Fibroblast of lung (primary cell): Measurements from ENCODE around the gene CCNL1. TPM values are rescaled to one million over a fixed set of nuclear protein-coding genes. Genes with fewer than 3 reads are reported as not detected.

Source experiments
- DNase-seq, 2 donors: peaks; one replicate each; pipeline versions ENCODE4 v3.0.0 to v3.0.0-alpha.2; 2010; ENCODE audit warnings: low read depth in 2 of 2
- H2AFZ ChIP-seq: 2 replicates; pipeline ENCODE4 v1.5.1; 2012; ENCODE audit warnings: low read length, control low read depth, inconsistent platforms
- H3K27ac ChIP-seq: 2 replicates; pipeline ENCODE4 v1.5.1; 2011; ENCODE audit warnings: low read length, control low read depth; ENCODE audit not compliant: insufficient read depth
- H3K27me3 ChIP-seq: 2 replicates; pipeline ENCODE4 v1.5.1; 2011; ENCODE audit warnings: mild to moderate bottlenecking, low read length; ENCODE audit not compliant: control insufficient read depth, insufficient read depth
- H3K36me3 ChIP-seq: 2 replicates; pipeline ENCODE4 v1.5.1; 2011; ENCODE audit warnings: low read length; ENCODE audit not compliant: control insufficient read depth, insufficient read depth
- H3K4me1 ChIP-seq: 2 replicates; pipeline ENCODE4 v1.5.1; 2011; ENCODE audit warnings: low read length; ENCODE audit not compliant: control insufficient read depth, insufficient read depth; ENCODE audit errors: extremely low read depth
- H3K4me2 ChIP-seq: 2 replicates; pipeline ENCODE4 v1.5.1; 2011; ENCODE audit warnings: low read length, control low read depth; ENCODE audit not compliant: insufficient read depth; ENCODE audit errors: extremely low read depth
- H3K4me3 ChIP-seq, 4 experiments: fragments of 200-600 bp in 1 of 4; sonication (generic) in 1 of 4; replicated peaks in 1 of 4; 2 replicates each; pipeline ENCODE4 v1.5.1; 2011 to 2016; ENCODE audit warnings: low read length in 4 of 4, low read depth in 3 of 4, mild to moderate bottlenecking in 3 of 4, control low read depth in 2 of 4, inconsistent platforms in 1 of 4, mixed read lengths in 1 of 4; ENCODE audit not compliant: insufficient read depth in 1 of 4; ENCODE audit errors: control extremely low read depth in 1 of 4
- H3K79me2 ChIP-seq: 2 replicates; pipeline ENCODE4 v1.5.1; 2012; ENCODE audit warnings: mild to moderate bottlenecking, low read length, inconsistent platforms; ENCODE audit not compliant: control insufficient read depth, insufficient read depth
- H3K9ac ChIP-seq: 2 replicates; pipeline ENCODE4 v1.5.1; 2011; ENCODE audit warnings: mild to moderate bottlenecking, low read length, control low read depth; ENCODE audit not compliant: insufficient read depth
- H3K9me3 ChIP-seq: 2 replicates; pipeline ENCODE4 v1.5.1; 2012; ENCODE audit warnings: low read depth, low read length; ENCODE audit not compliant: control insufficient read depth, insufficient read depth
- H4K20me1 ChIP-seq: 2 replicates; pipeline ENCODE4 v1.5.1; 2011; ENCODE audit warnings: low read length; ENCODE audit not compliant: control insufficient read depth, insufficient read depth; ENCODE audit errors: extremely low read depth
- CTCF ChIP-seq, 2 donors: IDR thresholded peaks in 1 of 2; conservative IDR thresholded peaks in 1 of 2; 1 replicate in 1 of 2; 2 replicates in 1 of 2; pipeline ENCODE4 v1.5.1; 2011 to 2012; ENCODE audit warnings: low read length in 2 of 2, control low read depth in 1 of 2, inconsistent platforms in 1 of 2, low read depth in 1 of 2, mild to moderate bottlenecking in 1 of 2
- EZH2 ChIP-seq: IDR thresholded peaks from 2 replicates; pipeline ENCODE4 v1.5.1; 2012; ENCODE audit warnings: low read length, control low read depth, mild to moderate bottlenecking; ENCODE audit errors: missing control alignments
- polyA plus RNA-seq, 2 donors: library from polyadenylated mRNA; depleted of rRNA in 1 of 2; stranded (reverse) in 1 of 2; unstranded in 1 of 2; fragments of >200 nt; gene quantifications; 2 replicates each; pipeline ENCODE4 v1.2.1, GENCODE V29; 2011 to 2012; ENCODE audit warnings: missing spikeins in 1 of 2
- total RNA-seq: library from RNA; depleted of rRNA; stranded (reverse); fragments of >200 nt; gene quantifications from 2 replicates; pipeline ENCODE4 v1.2.1, GENCODE V29; 2014

Gene CCNL1
- total and polyA plus RNA-seq, 2 donors (not counting 1 experiment from before 2014, with no cell fraction given): 63.8 to 219 TPM

GRCh38 chr3:157152930-157153329 lies 7.0 kb downstream of the CCNL1 start:
- Histone ChIP-seq H2AFZ (no peak overlapping the region), H3K27ac (no peak overlapping the region), H3K79me2 (peaks cover 62% of the 10 kb centered on the region), H3K36me3 (peaks cover 19% of the 10 kb centered on the region), H3K4me1 (peaks cover 4% of the 10 kb centered on the region), H3K9me3 (no peaks in the 10 kb centered on the region), H3K9ac (no peak overlapping the region), H3K4me3 (no peak overlapping the region), H3K27me3 (no peaks in the 10 kb centered on the region), H3K4me2 (no peak overlapping the region), H4K20me1 (peaks cover 10% of the 10 kb centered on the region)
- no peak for DNase-seq
- TF ChIP-seq EZH2: no peak
- no peak for TF ChIP-seq CTCF (conservative IDR thresholded peaks at IDR 0.05 in 1 of 2, IDR thresholded peaks at IDR 0.05 in 1 of 2; ENCODE audit: low read depth in 1 of 2, low read length in 2 of 2)

- peaks cover 57% of the 10 kb centered on the region for H3K79me2 ChIP-seq
- no peak overlapping the region for H3K9ac ChIP-seq
- TF ChIP-seq EZH2: no peak
- no peak for TF ChIP-seq CTCF (conservative IDR thresholded peaks at IDR 0.05 in 1 of 2, IDR thresholded peaks at IDR 0.05 in 1 of 2; ENCODE audit: low read depth in 1 of 2, low read length in 2 of 2)
- H3K27ac ChIP-seq: no peak overlapping the region
- no peaks in the 10 kb centered on the region for H3K9me3 ChIP-seq
- peaks cover 4% of the 10 kb centered on the region for H3K4me1 ChIP-seq
- H3K4me3 ChIP-seq: no peak overlapping the region
- DNase-seq: no peak
- H4K20me1 ChIP-seq: peaks cover 10% of the 10 kb centered on the region
- no peaks in the 10 kb centered on the region for H3K27me3 ChIP-seq
- peaks cover 18% of the 10 kb centered on the region for H3K36me3 ChIP-seq
- H3K4me2 ChIP-seq: no peak overlapping the region
- H2AFZ ChIP-seq: no peak overlapping the region
Measured at GRCh38 chr3:157152438-157152837, 7.5 kb downstream of the CCNL1 start.

- no peak for DNase-seq
- no peak overlapping the region for H3K4me2 ChIP-seq
- H3K9me3 ChIP-seq: no peaks in the 10 kb centered on the region
- peaks cover 4% of the 10 kb centered on the region for H3K4me1 ChIP-seq
- no peak overlapping the region for H3K4me3 ChIP-seq
- H2AFZ ChIP-seq: no peak overlapping the region
- TF ChIP-seq CTCF (conservative IDR thresholded peaks at IDR 0.05 in 1 of 2, IDR thresholded peaks at IDR 0.05 in 1 of 2; ENCODE audit: low read depth in 1 of 2, low read length in 2 of 2) (no peak), EZH2 (no peak)
- H3K9ac ChIP-seq: no peak overlapping the region
- no peak overlapping the region for H3K27ac ChIP-seq
- no peaks in the 10 kb centered on the region for H3K27me3 ChIP-seq
- H3K36me3 ChIP-seq: peaks cover 15% of the 10 kb centered on the region
- H4K20me1 ChIP-seq: peaks cover 10% of the 10 kb centered on the region
- peaks cover 49% of the 10 kb centered on the region for H3K79me2 ChIP-seq
Measured at GRCh38 chr3:157151627-157152026, 8.3 kb downstream of the CCNL1 start.
